Measurements from ENCODE around the gene DENND6B.

The DENND6B gene

DNA sequence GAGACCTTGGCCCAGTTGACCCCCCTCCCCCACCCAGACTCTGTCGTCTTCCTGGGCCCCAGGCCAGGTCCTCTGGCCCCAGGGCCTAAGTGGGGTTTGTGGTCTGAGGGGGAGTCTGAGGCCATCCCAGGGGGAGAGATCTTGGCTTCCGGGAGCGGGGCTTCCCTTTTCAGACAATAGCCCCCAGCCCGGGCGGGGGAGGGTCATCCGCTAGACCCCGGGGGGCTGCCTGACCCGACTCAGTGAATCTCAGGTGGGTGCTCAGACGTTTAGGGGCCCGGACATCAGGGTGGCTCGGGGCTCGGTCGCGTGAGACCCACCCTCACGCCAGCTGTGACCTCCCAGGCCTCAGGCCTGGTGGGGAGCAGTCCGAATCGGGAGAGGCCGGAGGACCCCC is 57.2 kb downstream of the DENND6B start:
- no peak for DNase-seq

DNA sequence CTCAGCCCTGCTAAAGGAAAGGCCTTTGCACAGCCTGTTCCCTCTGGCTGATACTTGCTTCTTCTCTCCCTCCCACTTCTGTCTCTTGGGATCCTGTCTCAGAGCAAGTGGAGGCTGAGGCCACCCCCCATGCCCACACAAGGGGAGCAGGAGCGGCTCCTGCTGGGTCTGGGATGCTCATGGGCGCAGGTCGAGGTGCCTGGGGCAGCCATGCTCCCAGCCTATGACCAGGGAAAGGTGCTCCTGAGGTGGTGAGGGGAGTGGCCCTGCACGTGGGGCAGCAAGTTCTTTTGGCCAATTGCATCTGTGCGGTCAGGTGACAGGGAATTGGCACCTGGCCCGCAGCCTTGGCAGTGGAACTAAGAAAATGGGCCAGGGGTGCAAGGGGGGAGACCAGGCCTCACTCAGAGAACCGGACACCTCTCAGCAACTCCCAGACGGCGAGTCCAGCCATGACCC is 58.1 kb downstream of the DENND6B start:
- no peak for DNase-seq

DNA sequence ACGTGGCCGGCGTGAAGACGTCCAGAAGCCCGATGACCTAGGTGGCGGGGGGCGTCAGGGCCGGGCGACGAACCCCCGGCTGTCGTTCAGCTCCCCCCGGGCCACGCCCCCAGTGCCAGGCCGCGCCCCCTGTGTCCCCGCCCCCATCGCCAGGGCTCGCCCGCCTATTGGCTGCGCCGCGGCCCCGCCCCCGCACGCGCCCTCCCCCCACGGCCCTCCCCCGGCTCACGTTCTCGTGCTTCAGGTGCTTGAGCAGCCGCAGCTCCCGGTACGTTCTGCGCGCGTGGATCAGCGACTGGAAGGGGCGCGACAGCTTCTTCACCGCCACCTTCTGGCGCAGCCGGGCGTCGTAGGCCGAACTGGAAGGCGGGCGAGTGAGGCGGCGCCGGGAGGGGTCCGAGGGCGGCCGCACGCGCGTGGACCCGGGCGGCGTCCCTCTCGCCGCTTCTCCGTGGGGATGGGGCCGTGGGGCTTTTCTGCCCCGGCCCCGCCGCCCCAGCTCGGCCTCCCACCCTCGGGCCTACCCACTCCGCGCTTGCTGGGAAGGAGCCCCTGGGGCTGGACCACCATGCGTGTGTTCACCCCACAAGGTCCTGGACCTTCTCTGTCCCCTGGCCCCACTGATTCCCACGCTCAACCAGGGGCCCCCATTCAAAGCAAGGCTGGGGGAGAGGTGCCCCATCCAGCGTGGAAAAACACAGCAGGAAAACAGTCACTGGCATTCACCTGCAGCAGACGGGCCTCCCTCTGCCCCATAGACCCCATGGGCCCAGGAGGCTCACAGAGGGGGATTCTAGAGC is 59.0 kb downstream of the DENND6B start:
- DNase-seq: no peak

- DNase-seq: no peak
Measured at GRCh38 chr22:50266994-50267393, 59.8 kb downstream of the DENND6B start.

DNA sequence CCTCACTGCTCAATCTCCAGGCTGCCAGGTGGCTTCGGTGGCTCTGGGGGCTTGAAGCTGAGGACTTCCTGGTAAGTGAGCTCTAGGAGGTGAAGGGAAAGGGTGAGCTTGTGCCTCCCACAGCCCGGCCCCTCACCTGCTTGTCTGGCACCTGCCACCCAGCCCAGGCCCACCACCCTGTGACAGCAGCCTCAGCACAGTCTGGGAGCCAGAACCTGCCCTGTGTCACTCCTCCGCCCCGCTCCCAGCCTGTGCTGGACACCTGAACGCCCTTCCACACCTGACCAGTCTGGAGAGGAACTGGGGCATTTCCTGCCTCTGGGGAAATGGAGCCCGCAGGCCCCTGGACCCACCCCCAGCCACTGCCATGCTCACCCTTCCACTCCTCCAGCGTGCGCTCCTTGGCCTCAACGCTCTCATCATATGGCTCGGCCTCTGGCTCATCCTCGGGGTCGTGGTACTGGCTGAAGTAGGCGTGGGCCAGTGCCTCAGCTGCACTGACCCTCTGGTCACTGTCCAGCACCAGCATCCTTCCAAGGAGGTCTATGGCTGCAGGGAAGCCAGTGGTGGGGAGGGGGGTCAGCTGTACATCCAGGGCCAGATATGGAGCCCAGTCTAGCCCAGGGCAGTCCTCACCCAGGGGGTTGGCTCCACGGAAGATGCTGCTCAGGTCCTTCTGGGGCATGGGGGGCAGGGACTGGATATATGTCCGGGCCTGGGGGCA is 61.7 kb downstream of the DENND6B start:
- no peak for DNase-seq

DNA sequence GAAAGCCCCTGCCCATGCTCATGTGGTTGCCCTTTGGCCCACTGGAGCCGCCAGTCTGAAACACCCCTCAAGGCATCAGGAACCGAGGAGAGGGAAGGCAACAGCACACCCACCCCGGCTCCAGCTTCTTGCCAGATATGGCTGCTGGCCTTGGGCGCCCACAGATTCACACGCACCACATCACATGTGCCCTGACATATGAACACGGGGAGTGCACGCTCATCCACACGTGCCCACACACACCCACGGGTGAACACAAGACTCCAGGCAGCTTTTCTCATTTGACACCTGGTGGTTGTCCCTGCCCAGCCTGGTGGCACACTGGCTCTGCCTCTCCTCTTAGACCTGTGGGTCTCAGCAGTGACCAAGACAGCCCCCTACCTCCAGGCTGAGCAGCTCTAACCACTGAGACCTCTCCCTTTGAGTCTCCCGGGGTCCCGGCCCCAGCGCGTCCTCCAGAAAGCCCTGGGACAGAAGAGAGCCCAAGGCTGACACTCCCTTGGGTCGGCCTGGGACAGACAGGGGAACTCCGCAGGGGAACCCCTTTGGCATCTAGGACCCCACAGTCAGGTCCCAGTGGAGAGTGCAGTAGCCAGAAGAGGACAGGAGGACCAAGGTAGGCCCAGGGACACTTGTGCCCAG is 62.6 kb downstream of the DENND6B start:
- DNase-seq: no peak

- no peak for DNase-seq
Measured at GRCh38 chr22:50262973-50263617, 63.7 kb downstream of the DENND6B start.

- no peak for DNase-seq
Measured at GRCh38 chr22:50262460-50262911, 64.3 kb downstream of the DENND6B start.

DNA sequence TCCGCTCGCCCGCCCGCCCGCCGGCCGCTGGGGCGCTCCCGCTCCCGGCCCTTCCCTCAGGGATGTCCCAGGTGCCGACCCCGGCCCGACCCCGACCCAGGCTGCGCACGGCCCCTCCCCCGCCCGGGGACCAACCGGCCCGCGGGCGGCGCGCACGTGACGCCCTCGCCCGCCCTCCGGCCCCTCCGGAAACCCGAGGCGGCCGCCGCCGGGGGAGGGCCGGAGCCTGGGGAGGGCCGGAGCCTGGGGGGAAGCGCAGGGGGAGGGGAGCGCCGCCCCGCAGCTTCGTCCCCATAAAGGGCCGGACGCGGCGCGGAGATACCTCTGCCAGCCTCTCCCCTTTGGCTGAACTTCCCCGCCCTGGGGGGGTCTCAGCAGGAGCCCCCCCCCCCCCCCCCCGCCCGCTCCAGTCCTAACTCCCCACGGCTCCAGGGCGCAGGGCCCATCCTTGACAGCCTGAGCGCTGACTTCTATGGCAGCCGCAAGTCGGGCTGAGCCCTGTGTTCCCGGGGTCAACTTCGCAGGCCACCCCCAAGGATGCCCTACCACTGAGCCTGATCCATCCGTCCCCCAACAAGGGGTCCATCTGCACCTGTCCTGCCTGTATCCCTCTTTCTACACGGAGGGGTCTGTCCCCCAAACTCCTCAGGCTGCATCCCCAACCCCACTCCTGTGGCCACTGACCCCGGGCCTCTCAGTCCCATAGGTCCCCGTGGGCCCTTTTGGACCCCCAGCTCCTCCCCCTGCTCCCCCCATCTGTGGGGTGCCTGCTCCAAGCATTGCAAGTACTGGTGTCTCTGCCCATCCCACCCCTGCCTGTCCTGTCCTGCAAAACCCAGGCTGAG is 65.0 kb downstream of the DENND6B start, which contains the start of gene MAPK12:
Gene MAPK12, minus strand, starts transcription at position 69 of the 845 bp plus-strand sequence. CDS start 174 bp downstream, outside the sequence.
- no peak for DNase-seq

- DNase-seq: no peak
Measured at GRCh38 chr22:50260801-50261614, 65.8 kb downstream of the DENND6B start.

GRCh38 chr22:50260434-50260800 is 66.4 kb downstream of the DENND6B start:
- DNase-seq: no peak

DNA sequence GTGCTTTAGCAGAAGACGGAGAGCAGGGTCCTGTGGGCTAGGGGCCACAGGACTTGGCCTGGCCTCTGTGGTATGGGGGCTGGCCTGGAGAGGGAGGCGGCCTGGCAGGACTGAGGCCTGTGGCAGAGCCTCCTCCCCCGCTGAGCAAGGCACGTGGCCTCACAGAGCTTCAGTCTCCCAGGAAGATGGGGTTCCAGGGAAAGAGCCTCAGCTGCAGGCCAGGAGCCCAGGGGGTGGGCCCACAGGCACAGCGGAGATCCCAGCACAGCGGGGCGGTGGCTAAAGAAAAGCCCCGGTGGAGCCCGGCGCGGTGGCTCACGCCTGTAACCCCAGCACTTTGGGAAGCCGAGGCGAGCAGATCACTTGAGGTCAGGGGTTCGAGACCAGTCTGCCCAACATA is 67.5 kb downstream of the DENND6B start:
- DNase-seq: no peak

All from GF-D8 (cell line).